NCI-H1417 treated with DMSO at 0.1 percent for 48 hours (cell line): ENCODE data around the gene MRPL34.

ENCODE experiments used
- DNase-seq: peaks from one replicate; lab custom pipeline; 2025; lab: John Stamatoyannopoulos, UW

The MRPL34 gene

DNA sequence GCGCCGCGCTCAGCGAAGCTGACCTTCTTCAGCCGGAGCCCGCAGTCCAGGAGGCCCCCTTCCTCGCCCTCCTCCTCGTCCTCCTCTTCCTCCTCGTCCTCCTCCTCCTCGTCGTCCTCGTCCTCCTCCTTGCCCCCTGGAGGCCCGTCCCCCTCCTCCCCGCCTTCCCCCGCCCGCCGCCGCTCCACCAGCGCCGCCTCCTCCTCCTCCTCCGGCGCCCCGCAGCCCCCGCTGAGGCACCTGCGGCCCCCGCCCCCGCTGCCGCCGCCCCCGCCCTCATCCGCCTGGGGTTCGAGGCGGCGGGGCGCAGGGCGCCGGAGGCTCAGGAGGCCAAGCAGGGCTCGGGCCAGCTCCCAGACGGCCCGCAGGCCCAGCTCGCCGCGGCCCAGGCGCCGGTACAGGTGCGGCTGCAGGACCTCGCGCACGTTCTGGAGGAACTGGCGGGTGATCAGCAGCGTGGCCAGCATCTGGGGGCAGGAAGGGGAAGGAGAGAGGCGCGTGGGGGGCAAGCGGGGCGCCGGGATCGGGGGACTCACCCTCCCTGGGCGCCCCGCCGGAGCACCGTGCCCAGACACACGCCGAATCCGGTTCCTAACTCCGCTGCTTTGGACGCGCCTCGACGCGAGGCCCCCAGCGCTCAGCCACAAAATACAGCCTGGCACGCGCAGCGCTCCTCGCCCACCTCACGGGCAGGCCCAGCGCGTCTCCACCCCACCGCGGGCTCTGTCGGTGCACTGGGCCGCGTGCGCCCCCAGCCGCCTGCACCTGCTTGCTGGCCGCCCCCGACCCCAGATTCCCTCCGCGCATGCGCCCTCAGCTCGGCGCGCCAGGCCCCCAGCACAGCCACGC, 23.1 kb downstream of the MRPL34 start:
- DNase-seq = no peak

GRCh38 chr19:17329366-17330261, 23.9 kb downstream of the MRPL34 start:
- no peak for DNase-seq

DNA sequence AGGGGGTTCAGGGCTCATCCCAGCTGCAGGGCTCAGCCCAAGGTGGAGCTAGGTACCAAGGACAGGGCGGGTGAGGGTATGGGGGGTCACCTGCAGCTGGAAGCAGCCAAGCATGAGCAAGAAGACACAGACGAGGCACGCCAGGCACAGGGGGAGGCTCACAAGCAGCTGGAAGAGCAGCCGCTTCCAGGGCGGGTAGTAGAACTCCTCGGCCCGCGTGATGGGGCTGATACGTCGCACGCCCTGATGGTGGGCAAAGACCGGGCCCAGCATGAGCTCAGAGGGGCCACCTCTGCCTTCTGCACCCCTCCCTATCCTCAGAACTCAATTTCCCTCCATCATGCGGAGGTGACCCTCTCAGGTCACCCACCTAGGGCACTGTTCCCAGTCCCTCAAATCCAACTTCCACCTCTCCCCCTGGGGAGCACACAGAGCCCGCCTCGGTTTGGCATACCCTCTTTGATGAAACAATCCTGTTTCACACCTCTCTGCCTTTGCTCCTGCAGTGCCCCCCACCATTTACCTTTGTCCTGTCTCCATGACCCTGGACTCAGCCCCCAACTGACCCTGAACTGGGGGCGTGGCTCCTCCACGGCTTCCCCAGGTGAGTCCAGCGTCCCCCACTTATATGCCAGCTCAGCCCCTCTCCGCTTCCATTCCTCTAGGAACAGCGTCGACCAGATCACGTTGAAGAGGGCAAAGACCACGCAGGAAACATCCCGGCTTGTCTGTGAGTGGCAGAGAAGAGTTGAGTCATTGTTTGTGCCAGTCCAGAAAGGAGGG, 24.8 kb downstream of the MRPL34 start:
- DNase-seq = no peak

GRCh38 chr19:17331045-17331558, 25.4 kb downstream of the MRPL34 start:
- DNase-seq = no peak

DNA sequence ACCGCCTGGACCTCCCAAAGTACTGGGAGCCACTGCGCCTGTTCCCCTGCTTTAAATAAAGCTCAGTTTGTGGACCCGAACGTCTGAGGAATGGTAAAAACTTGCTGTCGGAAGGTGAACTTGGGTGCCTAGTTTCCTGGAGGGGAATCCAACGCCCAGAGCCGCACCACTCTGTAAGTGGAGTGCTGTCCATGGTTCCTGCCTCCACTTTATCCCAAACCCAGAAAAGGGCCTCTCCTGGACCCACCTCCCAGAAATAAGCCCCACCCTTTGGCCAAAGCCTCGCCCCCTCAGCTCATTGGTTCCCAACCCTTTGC, 26.6 kb downstream of the MRPL34 start:
- DNase-seq = no peak

DNA sequence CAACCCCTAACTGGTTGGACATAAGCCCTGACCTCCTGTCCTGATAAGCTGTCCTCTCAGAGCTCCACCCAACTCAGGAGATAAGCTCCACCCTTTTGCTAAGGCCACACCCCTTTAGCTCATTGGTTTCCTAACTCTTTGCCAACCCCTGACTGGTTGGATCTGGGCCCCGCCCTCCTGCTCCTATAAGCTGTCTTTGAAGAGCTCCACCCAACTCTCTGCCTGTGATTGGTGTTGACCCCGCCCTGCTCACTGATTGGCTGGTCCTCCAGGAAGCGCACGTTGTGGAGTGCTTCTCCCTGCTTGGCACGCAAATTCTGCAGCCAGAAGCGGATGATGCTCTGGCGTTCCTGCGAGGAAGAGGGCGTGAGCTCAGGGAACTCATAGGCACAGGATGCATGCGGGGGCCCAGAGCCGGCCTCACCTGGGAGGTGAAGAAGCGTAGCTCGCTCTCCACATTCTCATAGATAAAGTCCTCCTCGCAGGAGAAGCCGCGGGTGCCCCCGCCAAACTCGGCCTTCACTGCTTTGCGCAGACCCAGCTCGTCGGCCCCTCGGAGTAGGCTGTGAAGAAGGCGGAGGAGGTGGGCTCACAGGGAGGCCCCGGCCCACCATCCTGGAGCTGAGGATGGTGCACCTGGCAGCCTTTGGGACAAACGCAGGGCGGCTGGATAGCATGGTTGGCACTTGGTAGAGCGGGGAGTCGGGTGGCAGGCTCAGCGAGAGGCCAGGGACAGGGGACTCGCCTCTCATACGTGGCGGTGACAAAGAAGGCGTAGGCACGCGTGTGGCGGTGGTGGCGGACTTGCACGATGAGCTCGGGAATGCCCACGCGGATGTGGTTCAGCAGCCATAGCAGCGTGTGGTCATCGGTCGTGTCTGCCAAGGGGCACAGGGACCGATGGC, 27.3 kb downstream of the MRPL34 start:
- no peak for DNase-seq

DNA sequence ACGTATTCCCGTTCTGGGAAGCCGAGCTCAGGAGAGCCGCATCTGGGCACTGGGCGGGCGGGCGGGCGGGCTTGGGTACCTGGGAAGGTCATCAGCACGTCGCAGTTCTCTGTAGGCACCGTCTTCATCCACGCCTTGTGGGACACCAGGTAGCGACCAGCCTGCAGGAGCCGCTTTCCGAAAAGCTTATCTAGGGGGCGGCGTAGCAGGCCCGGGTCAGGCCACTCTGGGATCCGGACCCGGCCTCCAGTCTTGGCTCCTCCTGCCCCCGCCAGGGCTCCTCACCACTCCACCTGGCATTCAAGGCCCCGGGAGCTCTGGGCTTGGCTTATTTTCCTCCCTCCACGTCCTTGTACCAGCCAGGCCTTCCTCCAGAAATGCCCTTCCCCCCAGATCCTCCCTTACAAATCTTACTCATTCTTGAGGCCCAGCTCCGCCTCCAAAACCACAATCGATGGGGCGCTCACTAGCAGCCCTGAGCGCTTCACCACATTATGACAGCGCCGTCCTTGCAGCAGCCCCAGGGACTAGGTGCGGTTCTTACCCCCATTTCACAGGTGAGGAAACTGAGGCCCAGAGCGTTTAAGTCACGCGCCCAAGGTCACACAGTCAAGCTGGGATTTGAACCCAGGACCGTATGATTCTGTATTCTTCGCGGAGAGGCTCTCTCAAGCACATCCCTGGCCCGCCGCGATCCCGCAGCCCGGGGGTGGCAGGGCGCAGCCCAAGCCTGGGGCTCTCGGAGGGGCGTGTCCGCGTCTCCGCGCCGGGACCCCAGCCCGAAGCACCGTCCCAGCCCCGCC, 28.1 kb downstream of the MRPL34 start:
- no peak for DNase-seq

GRCh38 chr19:17334414-17335409, 29.0 kb downstream of the MRPL34 start, which contains the start of gene ANO8:
Gene ANO8, minus strand, starts transcription at chr19:17334855. Its CDS starts 185 bp downstream, at chr19:17334670.
- DNase-seq = peak; percentile 72

DNA sequence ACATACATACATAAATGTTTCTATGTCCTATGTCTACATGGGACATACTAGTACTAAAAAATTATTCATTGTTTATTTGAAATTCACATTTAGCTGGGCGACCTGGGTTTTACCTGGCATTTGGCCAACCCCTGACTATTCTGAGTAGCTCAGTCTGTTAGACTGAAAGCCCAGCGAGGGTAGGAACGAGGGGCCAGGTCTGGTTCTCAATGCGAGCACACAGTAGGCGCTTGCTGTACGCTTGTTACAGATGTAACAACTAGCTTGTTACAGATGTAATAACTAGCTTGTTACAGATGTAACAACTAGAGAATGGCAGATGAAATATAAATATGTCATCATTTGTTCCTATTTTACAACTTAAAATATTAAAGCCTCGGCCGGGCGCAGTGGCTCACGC, 29.9 kb downstream of the MRPL34 start:
- no peak for DNase-seq

DNA sequence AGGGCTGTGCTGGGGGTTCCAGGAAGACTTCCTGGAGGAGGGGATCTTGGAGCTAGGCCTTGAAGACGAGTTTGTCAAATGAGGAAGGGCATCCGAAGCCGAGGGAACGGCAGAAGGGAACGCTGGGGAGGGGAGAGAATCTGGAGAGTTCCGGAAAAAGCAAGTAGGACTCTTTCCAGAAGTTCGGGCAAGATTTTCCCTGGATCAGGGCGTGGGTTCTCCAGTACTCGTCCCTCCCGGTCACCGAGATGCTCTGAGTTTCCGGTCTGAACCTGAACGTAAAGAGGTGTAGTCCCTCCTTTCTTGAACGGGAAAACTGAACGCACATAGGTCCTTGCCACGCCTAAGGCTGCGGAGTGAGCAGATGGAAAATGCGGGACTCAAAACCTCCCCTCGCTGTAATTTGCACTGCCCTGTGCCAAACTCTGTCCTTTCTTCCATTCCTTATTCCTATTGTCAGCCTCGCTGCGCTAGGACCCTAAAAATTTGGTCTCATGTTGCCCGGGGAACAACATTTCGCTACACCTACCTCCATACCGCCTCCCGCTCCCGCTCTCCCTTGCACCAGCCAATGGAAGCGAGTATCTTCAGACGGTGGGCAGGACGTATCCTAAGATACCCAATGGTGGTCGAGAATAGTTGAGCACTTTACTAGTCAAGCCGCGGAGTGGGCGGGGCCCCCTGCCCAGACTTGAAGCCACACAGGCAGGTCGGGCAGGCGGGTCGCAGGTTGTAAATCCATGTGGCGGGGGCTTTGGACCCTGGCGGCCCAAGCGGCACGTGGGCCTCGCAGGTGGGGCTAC, 31.4 kb downstream of the MRPL34 start, which contains the start of gene GTPBP3:
Gene GTPBP3 (plus strand): TSS at position 682 of the 803 bp plus-strand sequence. CDS start 59 bp downstream, at position 741.
- DNase-seq = peak; percentile 93

- no peak for DNase-seq
Measured at GRCh38 chr19:17337675-17338432, 32.2 kb downstream of the MRPL34 start.

DNA sequence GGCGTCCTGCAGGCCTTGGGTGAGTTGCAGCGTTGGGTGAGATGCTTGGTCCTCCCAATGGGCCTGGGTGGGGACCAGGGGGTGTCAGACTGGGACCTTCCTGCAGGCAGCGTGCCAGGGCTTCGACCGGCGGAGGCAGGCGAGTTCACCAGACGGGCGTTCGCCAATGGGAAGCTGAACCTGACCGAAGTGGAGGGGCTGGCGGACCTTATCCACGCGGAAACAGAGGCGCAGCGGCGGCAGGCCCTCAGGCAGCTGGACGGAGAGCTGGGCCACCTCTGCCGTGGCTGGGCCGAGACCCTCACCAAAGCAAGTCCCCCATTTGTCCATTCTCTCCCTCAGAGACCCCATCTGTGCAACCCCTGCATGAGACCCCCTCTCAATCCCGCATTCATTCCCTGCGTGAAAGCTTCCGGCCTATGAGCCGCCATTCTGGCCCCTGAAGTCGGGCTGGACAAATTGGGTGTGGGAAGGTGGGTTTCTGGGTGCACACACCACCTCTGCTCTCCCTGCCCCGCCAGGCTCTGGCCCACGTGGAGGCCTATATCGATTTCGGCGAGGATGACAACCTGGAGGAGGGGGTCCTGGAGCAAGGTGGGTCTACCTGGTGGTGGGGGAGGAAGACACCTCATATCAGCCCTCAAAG, 32.9 kb downstream of the MRPL34 start:
- no peak for DNase-seq

- DNase-seq = no peak
Measured at GRCh38 chr19:17339088-17339741, 33.5 kb downstream of the MRPL34 start.

DNA sequence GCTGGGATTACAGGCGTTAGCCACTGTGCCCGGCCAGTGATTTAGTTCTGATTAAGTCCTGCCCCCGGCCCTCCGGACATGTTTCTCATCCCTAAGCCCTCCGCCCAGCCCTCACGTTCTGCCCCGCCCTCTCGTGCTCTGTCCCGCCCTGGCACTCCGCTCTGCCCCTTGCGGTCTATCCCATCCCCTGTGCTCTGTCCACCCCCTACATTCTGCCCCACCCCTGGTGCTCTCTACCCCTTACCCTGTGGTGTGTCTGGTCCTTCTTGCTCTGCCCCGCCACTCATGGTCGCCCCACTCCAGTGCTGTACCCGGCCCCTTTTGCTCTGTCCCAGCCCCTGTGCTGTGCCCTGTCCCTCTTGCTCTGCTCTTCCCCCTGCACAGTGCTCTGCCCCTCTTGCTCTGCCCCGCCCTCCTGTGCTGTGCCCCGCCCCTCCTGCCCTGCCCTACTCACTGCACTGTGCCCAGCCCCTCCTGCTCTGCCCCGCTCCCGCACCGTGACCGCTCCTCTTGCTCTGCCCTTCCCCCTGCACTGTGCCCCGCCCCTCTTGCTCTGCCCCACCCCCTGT, 34.7 kb downstream of the MRPL34 start:
- no peak for DNase-seq

DNA sequence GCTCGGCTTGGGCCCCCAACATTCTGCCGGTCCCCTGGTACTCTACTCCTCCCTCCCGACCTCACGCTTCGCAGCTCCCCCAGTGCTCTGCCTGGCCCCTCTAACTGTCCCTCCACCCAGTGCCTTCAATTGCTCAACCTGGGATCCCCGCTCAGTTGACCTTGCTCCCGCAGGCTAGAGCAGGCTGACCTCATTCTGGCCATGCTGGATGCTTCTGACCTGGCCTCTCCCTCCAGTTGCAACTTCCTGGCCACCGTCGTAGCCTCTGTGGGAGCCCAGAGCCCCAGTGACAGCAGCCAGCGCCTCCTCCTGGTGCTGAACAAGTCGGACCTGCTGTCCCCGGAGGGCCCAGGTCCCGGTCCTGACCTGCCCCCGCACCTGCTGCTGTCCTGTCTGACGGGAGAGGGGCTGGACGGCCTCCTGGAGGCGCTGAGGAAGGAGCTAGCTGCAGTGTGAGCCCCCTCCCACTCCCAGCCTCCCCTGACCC, 35.2 kb downstream of the MRPL34 start:
- DNase-seq = no peak

- no peak for DNase-seq
Measured at GRCh38 chr19:17341386-17341785, 35.7 kb downstream of the MRPL34 start.
